HG03439 (cell line): ENCODE results near the gene MRAS.

ENCODE experiments used
- ATAC-seq: cut with Tn5 transposase; IDR thresholded peaks from one replicate; pipeline ENCODE4 v1.9.1; 2021; ENCODE audit warnings: mild to moderate bottlenecking, moderate library complexity; ENCODE audit not compliant: unreplicated experiment

The MRAS gene

GRCh38 chr3:138347960-138348753 lies at the start of gene MRAS:
TSS of gene MRAS (plus strand) at chr3:138348579. CDS start at chr3:138372884, 24,305 bp downstream.
- no peak for ATAC-seq

GRCh38 chr3:138300647-138301046 lies 47.7 kb upstream of the MRAS start:
- no peak for ATAC-seq

- no peak for ATAC-seq
Measured at GRCh38 chr3:138303474-138303873, 44.9 kb upstream of the MRAS start.

GRCh38 chr3:138307899-138308298 lies 40.5 kb upstream of the MRAS start:
- no peak for ATAC-seq

GRCh38 chr3:138308783-138309182 lies 39.6 kb upstream of the MRAS start:
- ATAC-seq, result no peak

- no peak for ATAC-seq
Measured at GRCh38 chr3:138310494-138310893, 37.9 kb upstream of the MRAS start.

- no peak for ATAC-seq
Measured at GRCh38 chr3:138314751-138315150, 33.6 kb upstream of the MRAS start.

GRCh38 chr3:138317687-138318086 lies 30.7 kb upstream of the MRAS start:
- ATAC-seq, result no peak

- no peak for ATAC-seq
Measured at GRCh38 chr3:138323971-138324370, 24.4 kb upstream of the MRAS start.

GRCh38 chr3:138325990-138326389 lies 22.4 kb upstream of the MRAS start:
- no peak for ATAC-seq

- ATAC-seq, result no peak
Measured at GRCh38 chr3:138326866-138327595, 21.3 kb upstream of the MRAS start.

- ATAC-seq, result no peak
Measured at GRCh38 chr3:138327831-138328230, 20.5 kb upstream of the MRAS start.

GRCh38 chr3:138328341-138328740 lies 20.0 kb upstream of the MRAS start:
- ATAC-seq, result no peak

GRCh38 chr3:138329127-138329983 lies 19.0 kb upstream of the MRAS start, which contains the start of gene NME9:
TSS of gene NME9 (minus strand) at chr3:138329851. CDS start at chr3:138329335, 516 bp downstream.
- peak; percentile 68 for ATAC-seq

- no peak for ATAC-seq
Measured at GRCh38 chr3:138329984-138330293, 18.4 kb upstream of the MRAS start.

GRCh38 chr3:138331143-138331894 lies 17.1 kb upstream of the MRAS start:
- no peak for ATAC-seq

GRCh38 chr3:138332472-138333073 lies 15.8 kb upstream of the MRAS start:
- no peak for ATAC-seq

- ATAC-seq, result no peak
Measured at GRCh38 chr3:138334608-138335007, 13.8 kb upstream of the MRAS start.

GRCh38 chr3:138336454-138336999 lies 11.9 kb upstream of the MRAS start:
- ATAC-seq, result no peak

GRCh38 chr3:138338244-138338643 lies 10.1 kb upstream of the MRAS start:
- no peak for ATAC-seq
